ENCODE measurements around the gene PHF24.
"Not testable (repeated sequence)": the region's sequence is repeated elsewhere in the genome, so short reads cannot be mapped to it uniquely, and the experiment has no call there.

The PHF24 gene

DNA sequence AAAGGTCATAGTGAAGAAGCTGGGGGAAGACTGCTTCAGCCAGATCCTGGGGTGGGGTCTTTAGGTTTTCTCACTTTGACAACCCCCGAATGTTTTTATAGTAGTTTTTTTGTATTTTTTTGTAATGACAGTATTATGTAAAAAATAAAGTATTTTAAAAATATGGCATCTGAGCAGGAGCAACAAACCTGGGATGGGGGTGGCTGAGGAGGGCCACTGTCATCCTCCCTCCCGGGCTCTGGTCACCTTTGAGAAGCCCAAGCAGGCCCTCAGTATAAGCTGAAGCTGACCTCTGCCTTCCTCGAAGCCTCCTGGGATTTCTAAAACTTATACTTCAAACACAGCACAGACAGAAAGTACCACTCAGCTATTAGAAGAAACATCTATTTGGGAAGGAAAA, 40.2 kb downstream of the PHF24 start:
- DNase-seq, result no peak

DNA sequence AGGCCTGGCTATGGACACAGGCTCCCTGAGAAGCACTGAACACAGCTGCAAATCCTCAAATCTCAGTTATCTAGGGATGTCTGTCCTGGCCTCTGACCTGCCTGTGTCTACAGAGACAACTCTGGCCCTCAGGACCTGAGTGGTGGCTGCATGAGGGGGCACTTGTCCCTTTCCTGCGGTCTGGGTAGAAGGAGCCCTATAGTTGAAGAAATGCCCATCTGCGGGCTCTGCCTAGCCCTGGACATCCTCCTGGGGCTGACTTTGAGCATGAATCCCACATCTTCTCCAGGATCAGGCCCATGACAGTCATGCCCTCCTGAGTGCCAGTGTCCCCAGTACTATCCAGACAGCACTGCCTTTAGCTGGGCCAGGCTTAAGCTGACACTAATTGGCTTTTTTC, 41.5 kb downstream of the PHF24 start:
- no peak for DNase-seq

DNA sequence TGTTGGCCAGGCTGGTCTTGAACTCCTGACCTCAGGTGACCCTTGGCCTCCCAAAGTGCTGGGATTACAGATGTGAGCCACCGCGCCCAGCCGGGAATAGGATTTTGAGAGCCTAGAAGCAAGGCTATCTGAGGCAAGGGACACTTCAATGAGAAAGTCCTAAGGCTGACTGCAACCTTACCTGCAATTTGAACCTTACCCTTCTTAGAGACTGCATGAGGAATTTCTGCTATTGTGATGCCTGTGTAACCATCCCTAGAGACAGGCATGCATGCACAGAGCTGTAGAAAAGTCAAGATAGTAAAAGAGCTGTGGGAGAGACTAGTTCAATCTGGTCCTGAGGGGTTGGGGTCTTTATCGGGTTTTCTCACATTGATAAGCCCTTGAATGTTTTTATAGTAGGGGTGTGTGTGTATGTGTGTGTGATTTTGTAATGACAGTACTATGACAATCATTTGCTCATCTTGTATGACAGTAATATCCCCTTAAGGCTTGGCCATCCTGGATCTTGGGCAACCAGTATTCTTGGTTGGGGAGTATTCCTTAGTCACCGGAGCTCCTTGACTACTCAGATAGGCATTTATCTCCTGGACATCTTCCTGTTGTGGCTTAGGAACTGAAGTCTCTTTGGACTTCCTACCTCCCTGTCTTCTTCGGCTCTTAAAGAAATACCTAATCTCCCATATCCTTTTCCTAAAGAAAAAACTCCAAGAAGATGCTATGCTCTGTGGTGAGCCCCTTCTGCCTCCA, 42.6 kb downstream of the PHF24 start:
- no peak for DNase-seq

DNA sequence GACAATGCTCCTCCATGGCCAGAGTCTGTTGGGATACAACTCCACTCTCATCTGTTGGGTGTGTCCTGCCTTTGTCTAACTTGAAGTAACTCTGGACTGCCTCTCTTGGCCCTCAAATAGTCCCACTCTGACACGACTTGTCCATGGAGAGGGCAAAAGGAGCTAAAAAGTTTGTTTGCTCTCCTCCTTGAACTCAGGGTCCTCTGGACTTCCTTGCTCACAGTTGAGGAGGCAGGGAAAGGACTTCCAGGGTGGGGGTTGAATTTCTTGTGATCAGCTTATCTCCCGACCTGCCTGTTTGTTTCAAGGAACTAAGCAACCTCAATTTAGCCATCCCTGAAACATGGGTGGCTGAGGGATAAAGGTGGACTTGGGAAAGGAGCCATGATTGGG, 43.2 kb downstream of the PHF24 start:
- no peak for DNase-seq

DNA sequence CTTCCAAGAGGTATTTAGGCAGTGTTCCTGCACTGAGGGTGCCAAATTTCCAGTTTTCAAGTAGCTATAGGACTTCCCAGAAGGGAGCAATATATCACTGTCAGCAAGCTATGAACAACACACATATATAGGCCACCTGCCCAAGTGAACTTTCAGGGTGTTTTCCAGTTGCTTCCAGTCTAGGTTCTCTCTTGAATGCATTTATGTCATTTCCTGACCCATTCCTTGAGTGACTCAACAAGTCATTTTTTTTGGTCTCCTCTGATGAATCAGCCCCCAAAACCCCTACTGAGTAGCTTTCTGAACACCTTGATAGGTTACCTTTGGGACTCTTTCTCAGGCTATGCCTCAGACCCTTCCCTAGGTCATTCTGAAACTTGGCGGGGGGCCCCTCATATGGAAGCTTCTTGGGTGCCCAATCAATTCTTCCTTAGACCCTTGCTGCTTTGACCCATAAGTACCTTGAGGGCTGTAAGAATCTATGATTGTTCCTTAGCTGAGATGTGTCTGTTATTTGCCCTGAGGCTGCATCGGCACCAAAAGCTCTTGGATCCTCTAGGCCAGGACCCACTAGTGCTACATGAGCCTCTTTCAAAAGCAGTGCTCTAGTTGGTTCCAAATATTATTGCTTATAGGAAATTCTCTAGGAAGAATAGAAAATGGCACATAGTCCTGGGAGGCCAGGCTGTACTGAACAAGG, 43.9 kb downstream of the PHF24 start:
- no peak for DNase-seq

DNA sequence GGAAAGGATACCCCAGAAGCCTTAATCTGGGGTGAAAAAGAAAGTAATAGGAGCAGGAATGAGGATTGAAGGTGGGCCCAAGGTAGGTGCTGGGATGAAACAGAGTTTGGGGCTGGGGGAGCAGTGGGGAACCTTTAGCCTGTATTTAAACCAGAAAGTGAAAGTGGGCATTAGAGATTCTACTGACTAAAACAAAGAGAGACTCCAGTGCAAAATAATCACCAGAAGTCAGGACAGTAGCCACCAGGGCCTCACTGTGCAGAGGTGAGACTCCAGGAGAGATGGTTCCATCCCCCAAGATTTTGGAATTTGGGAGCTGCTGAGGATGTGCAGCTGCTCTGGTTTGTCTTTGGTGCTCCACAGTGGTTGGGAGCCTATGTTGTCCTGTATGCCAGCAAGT, 44.5 kb downstream of the PHF24 start:
- no peak for DNase-seq

DNA sequence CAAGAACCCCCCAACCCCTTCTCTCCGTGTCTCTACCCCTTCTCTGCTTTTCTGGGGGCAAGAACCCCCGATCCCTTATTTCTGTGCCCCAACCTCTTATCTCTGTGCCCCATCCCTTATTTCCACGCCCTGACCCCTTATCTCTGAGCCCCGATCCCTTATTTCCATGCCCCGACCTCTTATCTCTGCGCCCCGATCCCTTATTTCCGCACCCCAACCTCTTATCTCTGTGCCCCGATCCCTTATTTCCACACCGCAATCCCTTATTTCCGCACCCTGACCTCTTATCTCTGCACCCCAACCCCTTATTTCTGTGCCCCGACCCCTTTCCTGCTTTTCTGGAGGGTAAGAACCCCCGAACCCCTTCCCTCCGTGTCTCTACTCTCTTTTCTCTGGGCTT, 46.2 kb downstream of the PHF24 start:
- not testable (repeated sequence) for DNase-seq

DNA sequence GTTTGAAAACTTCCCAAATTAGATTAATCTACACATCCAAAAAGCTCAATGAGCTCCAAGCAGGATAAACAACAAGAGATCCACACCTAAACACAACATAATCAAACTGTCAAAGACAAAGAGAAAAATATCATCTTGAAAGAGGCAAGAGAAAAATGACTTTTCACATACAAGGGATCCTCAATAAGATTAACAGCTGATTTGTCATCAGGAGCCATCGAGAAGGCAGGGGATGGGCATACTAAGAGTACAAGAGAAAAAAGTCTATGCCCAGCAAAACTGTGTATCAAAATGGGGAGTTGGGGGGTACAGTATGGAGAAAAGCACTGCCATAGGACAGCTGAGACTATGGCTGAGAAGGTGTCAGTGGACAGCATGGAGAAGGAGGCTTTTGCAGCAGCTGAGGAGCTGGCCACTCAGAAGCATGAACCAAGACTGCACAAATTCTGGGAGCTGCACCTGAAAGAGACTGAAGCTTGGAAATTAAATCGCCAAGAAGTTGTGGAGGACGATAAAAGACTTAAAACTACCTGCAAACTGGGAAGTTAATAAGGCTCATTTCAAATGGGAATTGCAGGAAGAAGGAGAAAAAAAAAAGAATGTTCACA, 52.4 kb downstream of the PHF24 start:
- DNase-seq, result no peak

DNA sequence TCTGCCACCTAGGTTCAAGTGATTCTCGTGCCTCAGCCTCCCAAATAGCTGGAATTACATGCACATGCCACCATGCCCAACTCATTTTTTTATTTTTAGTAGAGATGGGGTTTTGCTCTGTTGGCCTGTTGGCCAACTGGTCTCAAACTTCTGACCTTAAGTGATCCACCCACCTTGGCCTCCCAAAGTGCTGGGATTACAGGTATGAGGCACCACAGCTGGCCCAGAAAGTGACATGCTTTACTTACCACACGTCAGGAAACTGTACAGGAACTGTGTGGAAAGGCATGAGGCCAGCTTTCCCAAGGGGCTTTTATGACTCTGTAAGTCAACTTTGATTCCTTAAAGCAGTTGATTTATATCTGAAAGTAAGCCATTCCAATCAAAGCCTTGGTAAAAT, 56.4 kb downstream of the PHF24 start:
- no peak for DNase-seq

DNA sequence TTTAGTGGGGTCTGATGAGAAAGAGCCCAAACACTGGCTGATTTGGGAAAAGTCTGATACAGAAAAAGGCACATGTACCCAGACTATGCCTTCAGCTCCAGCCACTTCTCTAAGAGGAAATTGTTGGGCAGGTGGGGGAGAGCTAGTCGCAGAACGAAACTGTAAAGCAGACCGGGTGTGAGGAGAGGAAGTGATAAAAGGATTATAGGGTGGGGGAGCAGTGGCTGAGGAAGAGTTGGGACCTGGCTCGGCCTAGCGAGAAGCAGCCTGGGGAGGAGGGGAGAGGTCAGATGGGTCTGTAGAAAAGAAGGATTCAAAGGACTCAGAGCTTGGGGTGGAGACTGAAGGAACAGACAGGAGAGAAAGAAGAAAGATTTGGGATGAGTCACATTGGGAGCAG, 65.4 kb downstream of the PHF24 start:
- DNase-seq, result not testable (repeated sequence)

DNA sequence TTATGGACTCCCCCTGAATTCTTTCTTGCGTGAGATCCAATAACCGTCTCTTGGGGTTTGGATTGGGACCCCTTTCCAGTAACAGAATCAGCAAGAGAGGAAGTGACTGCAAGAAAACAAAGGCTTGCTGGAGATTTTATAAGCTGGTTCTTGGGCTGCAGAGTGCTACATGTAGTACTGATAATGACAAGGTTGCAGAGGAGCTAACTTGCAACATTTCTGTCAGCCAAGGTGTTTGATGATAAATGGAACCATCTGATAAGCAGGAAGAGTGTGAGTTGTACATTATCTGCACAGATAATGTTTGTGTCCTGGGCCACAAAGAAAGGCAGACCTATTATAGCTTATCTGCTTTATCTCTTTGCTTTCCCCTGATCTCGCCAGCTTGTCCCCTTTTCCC, 68.6 kb downstream of the PHF24 start:
- DNase-seq, result no peak

DNA sequence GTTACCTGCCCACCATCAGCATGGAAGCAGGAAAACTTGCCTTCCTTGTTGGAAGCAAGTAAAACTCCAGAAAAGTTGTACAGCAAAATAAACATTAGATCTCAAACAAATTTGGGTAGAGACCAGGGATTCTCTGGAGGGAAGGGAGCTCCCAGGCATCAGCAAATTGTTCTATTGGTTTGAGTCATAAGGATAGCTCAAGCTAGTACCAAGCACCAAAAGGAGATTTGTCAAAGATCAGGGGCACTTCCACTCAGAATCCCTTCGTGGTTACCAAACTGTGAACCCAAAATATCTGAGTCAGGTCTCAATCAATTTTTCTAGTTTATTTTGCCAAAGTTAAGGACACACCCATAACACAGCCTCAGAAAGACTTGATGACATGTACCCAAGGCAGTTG, 69.3 kb downstream of the PHF24 start:
- DNase-seq, result no peak

DNA sequence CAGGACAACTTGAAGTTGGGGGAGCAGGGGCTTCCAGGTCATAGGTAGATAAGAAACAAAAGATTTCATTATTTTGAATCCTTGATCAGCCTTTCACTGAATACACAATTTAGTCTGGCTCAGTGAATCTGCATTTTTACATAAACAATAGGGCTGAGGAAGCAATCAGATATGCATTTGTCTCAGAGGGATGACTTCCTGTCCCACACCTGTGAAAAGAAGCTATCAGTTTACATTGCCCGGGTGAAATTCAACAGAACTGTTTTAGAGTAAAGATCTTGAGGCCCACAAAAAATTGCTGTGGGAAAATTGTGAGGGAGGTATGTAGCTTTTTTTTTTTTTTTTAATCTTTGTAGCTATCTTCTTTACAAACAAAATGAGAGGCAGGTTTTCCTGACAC, 69.8 kb downstream of the PHF24 start:
- no peak for DNase-seq

DNA sequence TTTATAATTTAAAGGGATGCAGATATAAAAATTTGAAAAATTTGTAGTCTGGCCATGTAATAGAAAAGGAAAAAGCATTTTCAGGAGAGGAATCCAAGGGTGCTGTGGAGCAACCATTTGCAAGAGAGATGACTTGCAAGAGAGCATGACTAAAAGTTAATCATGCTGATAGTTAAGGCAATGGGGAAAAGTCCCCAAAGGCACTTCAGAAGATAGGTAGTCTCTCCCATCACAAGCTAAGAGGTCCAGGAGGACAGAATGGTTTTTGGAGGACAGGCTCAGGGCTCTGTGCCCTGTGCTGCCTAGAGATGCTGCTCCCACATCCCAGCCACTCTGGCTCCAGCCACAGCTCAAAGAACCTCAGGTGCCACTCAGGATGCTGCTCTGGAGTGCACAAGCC, 70.3 kb downstream of the PHF24 start:
- DNase-seq, result no peak

DNA sequence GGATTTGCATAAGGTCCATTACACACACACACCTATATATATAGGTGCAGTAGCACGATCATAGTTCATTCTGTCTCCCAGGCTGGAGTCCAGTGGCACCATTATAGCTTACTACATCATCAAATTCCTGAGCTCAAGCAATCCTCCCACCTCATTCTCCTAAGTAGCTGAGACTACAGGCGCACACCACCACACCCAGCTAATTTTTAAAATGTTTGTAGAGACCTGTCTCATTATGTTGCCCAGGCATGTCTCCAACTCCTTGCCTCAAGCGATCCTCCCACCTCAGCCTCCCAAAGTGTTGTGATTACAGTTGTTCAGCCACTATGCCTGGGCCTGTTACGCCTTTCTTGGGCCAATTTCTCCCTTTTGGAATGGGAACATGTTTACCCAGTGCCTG, 71.2 kb downstream of the PHF24 start:
- DNase-seq, result no peak

DNA sequence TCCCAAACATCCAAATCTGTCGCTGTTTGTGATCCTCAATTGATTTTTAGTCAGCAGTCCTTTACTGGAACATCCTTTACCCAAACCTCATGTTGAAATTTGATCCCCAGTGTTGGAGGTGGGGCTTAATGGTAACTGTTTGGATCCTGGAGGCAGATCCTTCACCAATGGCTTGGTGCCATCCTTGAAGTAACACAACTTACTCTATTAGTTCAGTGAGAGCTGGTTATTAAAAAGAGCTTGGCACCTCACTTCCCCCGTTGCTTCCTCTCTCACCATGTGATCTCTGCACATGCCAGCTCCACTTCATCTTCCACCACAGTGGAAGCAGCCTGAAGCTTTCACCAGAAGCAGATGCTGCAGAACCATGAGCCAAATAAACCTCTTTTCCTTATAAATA, 71.8 kb downstream of the PHF24 start:
- DNase-seq, result no peak
